Activated gamma-delta T cell (primary cell): ENCODE results near the gene STK32A.

Source experiments
- DNase-seq: peaks from one replicate; lab custom pipeline; 2025; lab: John Stamatoyannopoulos, UW

Gene STK32A

DNA sequence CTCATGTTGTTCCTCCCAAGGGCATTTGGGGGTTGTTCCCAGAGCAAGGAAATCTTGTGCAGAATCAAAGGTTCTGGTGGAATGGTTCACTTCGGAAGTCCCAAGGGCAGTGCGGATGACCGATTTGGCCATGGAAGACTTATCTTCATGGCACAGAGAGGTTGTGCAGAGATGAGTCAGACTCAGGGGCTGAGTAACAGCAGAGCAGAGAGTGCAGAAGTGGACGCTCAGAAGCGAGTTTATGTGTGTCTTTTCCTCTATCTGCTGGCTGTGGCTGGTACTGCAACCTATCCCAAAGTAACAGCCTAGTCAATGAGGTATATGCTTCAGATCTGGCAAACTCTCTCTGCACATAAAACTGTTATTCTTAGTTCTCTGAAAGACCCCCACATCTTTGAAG lies 157.0 kb downstream of the STK32A start:
- no peak for DNase-seq

DNA sequence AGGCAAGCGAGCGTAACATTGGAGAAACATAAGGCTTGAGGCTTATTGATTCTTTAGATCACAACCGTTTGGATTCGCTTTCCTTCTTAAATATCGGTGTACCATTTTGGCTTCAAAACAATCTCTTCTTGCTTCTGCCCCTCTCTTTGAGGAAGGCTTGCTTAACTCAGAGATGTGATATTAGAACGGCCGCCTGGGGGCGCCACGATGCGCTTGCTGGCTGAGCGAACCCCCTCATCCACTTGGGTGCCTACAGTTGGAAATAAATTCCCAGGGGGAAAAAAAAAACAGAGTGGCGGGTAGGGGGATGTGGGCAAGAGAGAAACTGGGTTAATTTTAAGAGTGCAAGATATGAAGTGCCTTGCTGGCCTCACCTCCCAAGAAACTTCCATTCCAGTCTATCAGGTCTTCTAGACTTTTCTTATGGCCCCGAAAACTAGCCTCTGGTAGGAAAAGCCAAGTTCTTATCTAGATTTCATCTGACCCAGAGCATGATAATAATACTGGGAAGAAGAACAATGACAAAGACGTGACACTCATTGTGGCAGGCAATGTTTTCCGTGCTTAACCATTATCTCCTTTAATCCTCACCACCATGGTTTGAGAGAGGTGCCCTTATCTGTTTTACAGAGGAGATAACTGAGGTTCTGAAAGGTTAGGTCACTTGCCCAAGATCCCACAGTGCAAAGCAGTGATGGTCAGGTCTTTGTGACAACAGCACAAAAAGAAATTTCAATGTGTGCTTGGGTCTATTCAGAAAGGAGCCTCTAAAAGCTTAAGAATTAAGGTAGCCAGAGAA lies 159.2 kb downstream of the STK32A start:
- no peak for DNase-seq

DNA sequence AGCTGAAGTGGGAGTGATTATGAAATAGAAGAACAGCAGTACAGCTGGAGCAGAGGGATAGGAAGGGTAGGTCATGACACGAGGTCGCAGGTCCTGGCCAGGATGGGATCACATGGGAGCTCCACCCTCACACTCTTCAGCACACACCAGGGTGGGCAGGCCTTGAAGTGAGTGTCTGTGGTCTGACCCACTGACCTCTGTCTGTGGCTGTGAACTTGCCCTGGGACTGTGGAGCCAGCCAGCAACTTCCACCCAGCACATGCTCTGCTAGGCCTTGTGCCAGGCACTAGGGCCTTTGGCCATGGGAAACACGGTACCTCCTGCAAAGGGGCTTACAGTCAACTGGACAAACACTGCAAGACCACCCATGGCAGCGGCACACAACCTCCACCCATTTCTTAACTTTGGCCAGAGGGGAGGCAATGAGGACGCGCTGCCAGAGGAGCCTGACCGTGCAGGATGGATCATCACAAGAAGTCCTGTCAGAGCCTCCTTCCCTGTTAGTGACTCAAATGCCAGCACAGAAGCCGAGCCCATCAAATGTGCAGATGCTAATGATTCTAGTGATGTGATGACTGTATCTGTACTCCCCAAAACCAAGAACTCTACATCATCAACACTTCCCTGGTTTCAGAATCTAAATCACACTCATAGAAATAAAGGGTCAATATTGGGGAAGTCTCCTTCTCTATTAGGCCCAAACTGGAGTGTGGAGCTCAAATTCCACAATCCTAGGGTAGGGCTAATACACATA lies 161.4 kb downstream of the STK32A start:
- DNase-seq = no peak

DNA sequence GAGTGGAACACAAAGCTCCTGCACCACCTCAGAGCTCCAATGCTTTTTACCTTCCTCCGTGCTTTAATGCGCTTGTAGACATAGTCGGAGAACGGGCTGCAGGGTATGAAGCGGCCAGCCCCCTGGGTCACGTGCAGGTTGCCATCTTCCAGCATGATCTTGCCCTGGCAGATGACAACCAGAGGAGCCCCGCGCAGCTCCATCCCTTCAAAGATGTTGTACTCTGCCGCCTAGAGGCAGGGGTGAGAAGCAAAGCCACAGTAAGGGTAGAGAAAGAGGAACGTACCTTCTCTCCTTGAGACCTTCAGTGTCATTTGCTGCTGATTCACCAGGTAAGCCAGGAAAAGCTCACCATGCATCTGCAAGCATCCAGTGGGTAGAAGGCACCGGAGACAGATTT lies 162.8 kb downstream of the STK32A start:
- no peak for DNase-seq

DNA sequence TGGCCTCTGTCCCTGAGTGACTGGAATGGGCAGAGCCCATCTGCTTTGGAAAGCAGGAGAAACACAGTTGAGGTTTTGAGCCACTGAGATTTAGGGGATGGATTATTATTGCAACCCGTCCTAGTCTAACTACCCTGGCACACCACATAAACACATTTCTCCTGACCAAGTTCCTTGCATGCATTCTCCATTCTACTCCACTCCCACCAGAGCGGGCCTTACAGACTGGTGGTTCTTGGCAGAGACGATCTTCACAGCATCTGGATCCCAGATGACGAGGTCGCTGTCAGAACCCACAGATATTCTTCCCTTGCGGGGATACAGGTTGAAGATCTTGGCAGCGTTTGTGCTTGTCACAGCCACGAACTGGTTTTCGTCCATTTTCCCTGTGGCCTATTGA lies 164.0 kb downstream of the STK32A start:
- no peak for DNase-seq

DNA sequence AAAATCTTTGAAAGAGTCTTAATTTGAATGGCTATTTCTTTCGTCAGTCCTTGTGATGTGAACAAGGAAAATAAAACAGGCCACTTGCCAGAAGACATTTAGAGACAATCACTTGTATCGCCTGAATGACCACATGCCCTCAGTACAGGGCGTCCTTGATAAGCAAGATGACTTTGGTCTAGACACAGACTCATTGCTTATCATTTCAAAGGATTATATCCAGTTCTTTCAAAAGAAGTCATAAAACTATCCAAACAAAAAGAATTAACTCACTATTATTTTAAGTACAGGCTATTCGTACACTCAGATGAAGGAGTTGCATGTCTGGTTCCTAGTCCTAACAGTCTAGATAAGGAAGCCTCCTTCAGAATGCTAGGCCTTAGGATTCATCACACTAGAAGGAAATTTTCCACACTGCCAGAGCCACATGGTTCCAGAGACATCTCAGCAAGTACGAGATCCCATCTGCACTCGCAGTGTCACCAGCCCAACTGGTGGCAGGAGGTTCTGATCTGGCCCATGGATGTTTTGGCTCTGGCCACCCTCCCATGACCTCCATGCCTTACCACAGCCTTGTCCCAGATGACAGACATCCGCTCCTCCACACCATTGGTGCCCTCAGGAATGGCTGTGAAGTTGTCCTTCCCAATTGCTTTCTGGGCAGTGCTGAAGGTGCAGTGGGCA lies 165.4 kb downstream of the STK32A start:
- no peak for DNase-seq

DNA sequence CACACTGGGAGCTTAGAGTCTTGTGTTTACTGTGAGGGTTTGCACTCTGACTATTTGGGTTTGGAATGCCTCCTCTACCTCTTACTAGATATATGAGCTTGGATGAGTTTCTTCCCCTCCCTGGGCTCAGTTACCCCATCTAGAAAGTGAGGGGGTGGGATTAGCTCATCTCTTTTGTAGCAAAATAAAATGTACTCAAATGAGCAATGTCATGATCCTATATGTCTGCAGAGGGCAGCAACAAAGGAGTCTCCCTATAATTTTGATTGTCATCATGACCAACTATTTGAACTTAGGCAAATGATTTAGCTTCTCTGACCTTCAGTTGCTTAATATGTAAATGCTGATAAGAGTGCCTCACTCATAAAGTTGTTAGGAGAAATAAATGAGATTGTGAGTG lies 166.1 kb downstream of the STK32A start:
- DNase-seq = no peak

DNA sequence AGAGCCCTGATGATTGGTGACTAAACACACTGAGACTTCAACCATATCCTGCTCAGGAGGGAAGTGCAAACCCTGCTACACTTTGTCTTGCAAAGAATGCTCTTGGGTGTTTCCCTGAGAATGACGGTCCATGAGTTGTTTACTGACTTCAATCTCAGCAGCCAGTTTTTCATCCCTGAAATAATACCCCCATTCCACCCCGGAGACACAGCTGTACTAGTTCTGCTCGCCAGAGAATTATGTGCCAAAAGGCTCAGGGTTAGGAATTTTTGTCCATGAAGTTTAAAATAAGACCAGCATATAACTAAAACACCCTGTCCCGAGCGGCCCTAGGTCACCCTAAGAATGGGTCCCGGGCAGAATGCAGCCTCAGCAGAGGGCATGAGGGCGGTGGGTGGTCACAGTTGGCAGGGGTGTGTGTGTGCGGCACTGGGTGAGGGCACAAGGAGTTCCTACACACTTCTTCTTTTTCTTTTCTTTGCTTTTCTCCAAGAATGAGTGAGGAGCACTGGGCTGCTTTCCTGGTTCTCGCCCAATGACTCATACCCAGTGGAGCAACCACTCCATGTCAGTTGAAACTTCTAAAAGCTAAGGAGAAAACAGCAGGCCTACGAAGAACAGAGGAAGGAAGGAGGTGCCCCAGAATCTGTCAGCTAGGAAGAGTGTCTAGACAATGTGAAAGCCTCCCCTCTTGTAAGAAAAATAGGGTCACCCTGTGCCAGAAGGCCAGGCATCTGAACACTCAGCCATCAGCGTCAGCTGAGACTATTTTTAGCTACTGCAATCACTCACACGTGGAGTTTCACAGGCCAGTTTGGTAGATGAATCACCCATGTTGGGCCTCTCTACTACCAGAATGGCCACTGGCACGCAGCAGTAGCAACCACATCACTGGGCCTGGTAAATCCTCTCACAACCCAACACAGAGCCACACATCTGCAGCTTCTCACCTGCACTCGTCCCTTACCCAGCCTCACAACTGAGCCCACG lies 169.1 kb downstream of the STK32A start:
- DNase-seq = no peak

DNA sequence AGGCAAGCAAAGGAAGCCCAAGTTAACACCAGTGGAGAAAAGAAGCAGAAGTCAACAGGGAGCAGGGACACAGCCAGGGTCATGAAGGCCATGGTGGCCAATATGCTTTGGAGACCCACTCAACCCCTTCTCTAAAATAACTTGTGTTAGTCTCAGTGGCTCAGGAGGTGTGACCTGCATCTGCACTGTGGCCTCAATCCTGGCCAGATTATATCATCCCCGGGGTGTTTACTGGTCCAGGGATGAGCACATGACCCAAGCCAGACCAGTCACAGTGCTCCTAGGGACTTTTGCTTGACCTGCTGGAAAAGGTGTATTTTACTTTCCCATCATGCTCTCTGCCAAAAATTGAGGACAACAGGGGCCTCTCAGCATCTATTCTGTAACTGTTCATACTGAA lies 169.9 kb downstream of the STK32A start:
- DNase-seq = no peak

DNA sequence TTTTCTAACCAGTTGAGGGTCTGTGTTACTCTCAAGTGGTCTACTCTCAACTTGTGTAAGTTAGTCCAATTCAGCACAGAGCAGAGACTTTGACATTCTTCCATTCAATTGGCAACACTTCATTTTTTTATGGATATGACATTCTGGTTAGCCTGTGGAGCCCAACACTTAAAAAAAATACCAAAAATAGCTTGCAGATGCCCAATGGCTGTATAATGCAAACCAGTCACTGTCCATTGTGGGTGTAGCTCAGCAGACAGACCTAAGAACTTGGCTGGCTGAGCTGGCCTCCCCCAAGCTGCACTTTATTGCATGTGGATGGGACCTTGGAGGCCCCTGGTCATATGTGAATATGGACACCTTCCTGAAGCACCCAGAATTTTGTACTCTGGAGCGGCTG lies 171.8 kb downstream of the STK32A start:
- DNase-seq = no peak

DNA sequence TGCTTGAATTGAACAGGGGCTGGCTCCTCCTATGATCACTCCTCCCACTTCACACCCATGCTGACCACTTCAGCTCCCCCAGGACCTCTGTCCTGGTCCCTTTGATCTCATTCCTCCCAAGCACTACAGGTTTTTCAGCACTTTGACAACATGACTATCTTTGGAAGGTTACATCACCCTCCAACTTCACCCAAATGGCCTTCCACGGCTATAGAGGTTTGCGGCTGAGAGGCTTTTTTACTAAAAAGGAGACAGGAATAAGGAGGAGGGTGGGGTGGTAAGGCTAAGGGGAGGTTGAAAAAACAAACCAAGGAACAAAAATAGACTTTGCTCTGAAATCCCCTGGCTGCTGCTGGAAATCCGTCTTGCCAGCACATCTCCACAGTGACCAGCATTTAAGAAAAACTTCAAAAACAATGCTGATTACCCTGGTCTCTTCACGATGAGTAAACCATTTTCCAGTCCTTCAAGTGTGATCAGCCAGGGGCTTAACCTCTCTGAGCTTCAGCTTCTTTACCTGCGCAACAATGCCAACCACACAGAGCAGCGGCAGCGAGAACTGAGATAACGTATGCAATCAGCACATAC lies 172.4 kb downstream of the STK32A start:
- no peak for DNase-seq

DNA sequence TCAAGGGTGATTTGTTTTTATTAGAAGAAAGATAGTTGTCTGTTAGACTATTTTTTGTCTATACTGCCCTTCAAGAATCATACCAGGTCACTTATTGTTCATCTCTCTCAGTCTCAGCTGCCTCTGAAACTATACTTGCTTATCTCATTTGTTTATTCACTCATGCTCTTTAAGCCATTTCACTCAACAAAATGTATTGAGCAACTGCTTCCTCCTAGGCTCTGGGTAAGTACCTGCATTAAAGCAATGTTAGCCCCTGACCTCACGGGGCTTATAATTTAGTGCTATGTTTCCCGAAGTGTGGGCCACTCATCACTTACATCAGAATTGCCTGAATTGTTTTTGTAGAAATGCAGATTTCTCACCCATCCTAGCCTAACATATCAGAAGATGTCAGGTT lies 174.2 kb downstream of the STK32A start:
- no peak for DNase-seq

DNA sequence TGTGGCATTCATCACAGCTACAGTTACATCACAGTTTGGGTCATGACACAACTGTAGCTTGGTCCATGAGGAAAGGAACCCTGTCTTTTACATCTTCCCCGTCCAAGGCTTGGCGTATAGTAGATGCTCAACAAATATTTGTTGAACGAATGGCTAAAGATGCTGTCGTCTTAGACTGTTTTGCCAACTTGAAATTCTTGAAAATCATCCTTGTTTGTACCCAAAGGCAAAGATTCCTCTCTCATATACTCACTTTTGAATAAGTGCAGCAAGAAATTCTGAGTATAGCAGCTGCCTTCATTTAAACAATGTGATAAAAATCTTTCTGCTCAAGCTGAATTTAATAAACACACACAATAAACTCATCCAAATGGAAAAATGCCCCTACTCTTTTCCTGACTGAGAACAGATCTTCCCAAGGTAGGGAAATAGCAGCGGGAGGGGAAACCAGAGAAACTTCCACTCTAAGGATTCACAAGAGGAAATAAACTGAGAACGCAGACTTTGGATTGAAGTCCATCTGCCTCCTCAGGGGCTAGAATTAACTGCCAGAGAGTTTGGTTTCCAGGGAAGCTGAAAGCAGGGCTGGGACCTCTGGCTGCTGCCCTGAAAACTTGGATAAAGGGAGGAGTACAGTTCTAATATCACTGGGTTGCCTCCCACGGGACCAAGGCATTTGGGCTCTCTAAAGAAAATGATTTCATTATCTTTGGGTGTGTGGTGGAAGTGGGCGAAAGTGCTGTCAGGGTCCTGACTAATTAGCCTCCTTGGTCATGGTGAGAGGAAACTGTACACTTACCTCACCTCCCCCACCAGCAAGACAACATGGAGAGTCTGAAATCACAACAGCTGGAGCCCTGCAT lies 175.9 kb downstream of the STK32A start:
- DNase-seq = no peak

DNA sequence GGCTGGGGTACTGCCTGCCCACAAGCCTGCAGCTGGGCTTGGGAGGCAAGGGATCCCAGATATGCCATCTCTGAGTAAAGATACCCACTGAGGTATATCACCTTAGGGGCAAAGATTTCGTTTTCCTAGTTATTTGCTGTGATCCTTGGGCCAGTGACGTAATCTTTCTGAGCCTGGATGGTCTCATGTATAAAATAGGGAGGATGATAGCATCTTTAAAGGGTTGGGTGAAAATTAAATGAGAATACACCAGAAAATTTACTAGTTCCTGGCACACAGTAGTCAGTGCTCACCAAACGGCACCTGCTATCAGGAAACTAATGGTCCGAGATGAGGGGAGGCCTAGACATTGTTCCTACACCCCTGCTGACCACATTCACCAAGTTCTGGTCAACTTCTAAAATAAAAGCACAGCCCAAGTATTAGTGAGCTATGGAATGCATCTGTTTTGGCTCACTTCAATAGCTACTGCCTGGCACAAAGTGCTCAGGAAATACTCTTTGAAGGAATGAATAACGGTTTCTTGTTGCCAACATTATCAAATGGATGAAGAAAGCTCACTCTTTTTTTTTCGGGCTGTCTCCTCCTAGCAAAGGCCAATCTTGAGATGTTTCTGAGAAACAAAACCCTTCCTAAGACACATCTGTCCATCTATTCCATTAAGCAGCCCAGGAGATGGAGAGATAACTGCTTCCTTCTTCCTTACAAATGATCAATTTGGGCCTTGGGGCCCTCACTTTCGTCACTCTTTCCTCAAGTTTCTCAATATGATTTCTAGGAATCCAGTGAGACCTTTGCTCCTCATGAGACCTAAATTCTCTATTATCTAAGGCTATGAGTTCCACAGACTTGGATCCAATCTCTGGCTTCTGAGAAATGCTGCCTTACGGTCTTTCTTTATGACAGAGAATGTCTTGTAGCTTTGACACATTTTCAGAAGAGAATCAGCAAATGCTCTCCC lies 176.8 kb downstream of the STK32A start:
- no peak for DNase-seq

DNA sequence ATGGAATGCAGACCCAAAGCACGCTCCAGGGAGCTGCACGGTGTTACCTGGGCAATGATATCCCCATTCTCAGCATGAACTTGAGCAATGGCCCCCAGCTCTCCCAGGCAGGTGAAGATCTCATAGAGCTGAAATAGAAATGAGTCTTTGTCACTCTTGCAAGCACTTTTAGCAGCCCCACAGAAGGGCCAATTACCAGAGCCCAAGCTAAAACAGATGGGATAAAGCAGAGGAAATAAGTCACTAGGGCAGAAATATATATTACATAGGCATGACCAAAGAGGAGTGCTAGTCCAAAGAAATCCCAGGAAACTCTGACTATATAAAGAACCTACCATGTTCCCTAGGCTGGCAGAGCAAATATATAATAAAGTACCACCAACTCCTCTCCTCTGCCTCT lies 177.7 kb downstream of the STK32A start:
- no peak for DNase-seq

DNA sequence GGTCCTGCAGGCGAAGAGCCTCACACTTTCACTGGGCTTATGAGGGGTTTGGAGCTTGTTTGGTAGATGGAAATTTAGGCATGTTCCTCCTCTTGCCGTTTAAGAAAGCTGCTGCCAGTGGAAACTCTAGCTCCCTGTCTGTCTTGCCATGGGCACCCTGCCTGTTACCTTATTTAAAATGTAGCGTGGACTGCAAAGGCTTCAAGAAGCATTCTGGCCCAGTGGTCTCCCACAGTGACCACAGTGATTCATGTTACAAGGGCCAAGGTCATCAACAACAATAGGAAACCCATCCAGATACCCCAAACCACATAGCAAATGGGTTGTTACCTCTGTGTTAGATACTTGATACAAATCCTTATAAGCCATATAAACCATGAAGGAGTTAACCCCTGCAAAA lies 178.4 kb downstream of the STK32A start:
- DNase-seq = no peak

DNA sequence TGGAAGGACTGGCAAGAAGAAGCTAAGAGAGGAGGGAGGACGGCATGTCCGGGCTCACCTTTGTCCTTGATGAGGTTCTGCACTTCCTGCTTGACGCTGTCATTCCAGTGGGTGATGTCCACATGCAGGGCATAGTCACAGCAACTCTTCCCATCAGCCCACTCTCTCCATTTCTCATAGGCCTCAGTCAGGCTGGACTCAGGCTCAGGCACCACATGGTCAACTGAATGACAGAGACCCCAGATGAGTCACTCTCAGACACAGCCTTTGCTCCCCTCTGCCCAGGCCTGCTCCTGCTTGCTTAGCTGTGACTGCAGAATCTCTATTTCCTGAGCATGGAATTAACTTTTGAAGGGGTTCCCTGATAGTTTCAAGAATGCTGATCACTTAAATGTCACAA lies 180.8 kb downstream of the STK32A start:
- no peak for DNase-seq

DNA sequence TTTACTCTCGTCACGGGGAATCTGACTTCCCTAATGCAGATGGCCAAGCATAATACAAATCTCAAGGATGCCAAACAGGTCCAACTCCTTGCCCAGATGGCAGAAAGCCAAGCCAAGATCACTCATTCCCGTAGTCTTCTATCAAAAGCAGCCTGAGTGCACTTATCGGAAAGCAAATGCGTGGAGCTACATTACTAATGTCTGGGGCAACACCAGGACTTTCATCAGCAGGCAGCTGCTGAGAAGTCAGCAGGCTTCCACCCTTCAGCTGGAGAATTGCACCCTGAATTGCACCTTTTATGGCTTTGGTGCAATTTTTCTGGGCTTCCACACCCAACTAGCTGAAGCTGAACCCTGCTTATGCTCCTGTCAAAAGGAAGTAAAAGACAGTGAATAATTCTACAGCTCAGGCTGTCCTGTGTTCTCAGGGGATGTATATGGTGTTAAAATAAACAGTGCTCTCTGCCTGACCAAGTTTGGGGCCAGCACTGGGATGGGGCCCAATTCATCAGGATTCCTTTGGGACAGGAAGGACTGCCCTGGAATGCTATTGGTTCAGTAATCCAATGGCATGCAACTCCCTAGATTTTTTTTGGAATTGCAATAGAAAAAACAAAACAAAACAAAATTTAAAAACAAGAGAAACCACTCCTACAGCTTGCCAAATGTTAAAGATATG lies 182.4 kb downstream of the STK32A start:
- DNase-seq = no peak

DNA sequence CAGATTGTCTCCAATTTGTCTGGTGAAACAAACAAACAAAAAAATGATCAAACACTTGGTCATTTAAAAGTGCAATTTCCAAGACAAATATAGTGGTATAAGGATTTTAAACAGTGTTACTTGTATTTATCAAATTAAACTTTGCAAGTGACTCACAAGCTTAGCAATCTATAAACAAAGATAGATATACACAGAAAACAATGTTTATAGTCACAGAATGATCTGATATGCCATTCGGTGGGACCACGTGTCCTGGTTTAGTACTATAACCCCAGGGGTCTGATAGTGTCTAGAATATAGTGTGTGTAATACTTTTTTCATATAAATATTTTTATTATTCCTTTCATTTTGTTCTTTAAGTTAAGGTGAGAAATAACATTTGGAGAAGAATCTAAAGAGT lies 183.8 kb downstream of the STK32A start:
- DNase-seq = no peak
